IPS DF 6.9 (cell line): ENCODE data around the gene EPHB1.

Source experiments
- DNase-seq: peaks from one replicate; pipeline ENCODE4 v3.0.0-alpha.2; 2013; ENCODE audit warnings: low read depth, low spot score
- H3K27ac ChIP-seq: one replicate; pipeline ENCODE4 v1.5.1; 2013; ENCODE audit warnings: low read length, control low read depth
- H3K27me3 ChIP-seq: 2 replicates; pipeline ENCODE4 v1.6.1; 2013; ENCODE audit warnings: mild to moderate bottlenecking, low read length; ENCODE audit not compliant: control insufficient read depth, insufficient read depth
- H3K36me3 ChIP-seq: 2 replicates; pipeline ENCODE4 v1.6.1; 2013; ENCODE audit warnings: low read length; ENCODE audit not compliant: control insufficient read depth, insufficient read depth
- H3K4me1 ChIP-seq: 2 replicates; pipeline ENCODE4 v1.6.1; 2013; ENCODE audit warnings: low read length; ENCODE audit not compliant: control insufficient read depth, insufficient read depth
- H3K4me3 ChIP-seq: 2 replicates; pipeline ENCODE4 v1.5.1; 2013; ENCODE audit warnings: mild to moderate bottlenecking, low read length
- H3K9me3 ChIP-seq: 2 replicates; pipeline ENCODE4 v1.6.1; 2013; ENCODE audit warnings: low read length, inconsistent platforms; ENCODE audit not compliant: control insufficient read depth, insufficient read depth
- WGBS: extraction: QIAGEN DNeasy Blood & Tissue Kit; methylation state at CpG from one replicate; pipeline ENCODE4 v1.1.7; 2013; ENCODE audit warnings: mixed read lengths, missing lambda C conversion rate; ENCODE audit not compliant: insufficient read length, insufficient coverage; 5-methylcytosine and 5-hydroxymethylcytosine counted together

EPHB1 gene

DNA sequence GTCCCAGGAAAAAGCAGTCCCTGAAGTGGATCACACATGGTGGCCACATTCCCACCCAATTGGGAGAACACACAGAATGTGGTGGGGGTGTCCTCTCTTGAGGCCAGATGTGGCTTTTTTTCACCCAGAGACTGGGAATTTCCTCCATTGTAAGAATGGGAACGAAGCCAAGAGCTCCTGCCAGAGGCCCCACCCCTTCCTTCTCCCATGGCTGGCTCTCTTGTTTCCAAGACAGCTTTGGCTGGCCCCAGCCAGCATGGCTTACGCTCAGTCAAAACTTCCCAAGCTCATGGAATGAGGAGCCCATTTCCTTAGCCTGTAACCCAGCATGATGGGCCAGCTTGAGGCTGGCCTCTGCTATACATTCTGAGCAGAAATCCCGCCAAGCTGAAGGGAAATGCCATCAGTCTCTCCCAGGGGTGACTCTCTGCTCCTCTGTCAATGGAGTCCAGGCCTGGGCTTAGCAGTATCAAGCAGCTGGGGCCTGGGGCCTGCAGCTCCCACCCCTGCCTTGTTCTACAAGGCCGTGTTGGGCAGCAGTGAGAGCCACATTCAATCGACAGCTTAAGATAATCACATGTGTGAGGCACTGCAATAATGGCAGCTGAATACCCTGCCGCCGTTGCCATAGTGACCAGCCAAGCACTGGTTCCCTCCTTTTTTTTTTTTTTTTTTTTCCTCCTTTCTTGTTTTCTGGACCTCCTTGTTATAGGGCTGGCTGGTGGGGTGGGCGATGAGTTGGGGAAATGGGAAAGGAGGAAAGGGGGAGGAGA, 142.4 kb downstream of the EPHB1 start:
- Histone ChIP-seq H3K27me3 (no peaks in the 10 kb centered on the region), H3K36me3 (no peaks in the 10 kb centered on the region), H3K4me3 (no peak overlapping the region), H3K4me1 (peaks cover 10% of the 10 kb centered on the region; the same call in 1 of the 2 replicates), H3K9me3 (no peaks in the 10 kb centered on the region), H3K27ac (no peak overlapping the region)
- peak; percentile 35 for DNase-seq
- no CpG with 5 or more reads among the region's 8 CpGs for WGBS

DNA sequence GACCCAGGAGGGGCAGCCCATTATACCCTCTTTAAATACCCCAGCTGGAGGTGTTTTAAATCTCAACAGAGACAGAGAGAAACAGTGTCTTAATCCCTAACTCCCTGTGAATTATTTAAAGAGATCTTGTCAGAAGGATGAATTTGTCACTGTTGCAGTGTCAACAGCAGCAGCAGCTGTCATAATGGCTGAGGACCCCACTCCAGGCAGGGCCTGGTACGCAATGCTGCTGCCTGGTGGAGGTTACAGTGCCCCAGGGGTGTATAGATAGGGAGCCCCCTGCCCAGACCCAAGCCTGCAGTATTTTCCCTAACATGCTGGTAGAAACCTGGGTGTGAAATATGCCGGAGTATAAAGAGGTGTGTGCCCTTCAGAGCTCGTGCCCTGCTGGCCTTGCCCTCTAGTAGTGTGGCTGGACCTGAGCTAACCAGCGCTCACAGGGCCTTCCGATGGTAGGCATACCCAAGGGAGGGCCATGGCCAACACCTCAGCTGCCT, 143.0 kb downstream of the EPHB1 start:
- DNase-seq, result no peak
- no peaks in the 10 kb centered on the region for H3K27me3 ChIP-seq
- WGBS, result no CpG with 5 or more reads among the region's 5 CpGs
- no peak overlapping the region for H3K27ac ChIP-seq
- H3K4me3 ChIP-seq, result no peak overlapping the region
- no peaks in the 10 kb centered on the region for H3K36me3 ChIP-seq
- H3K4me1 ChIP-seq, result peaks cover 10% of the 10 kb centered on the region; the same call in 1 of the 2 replicates
- no peaks in the 10 kb centered on the region for H3K9me3 ChIP-seq

DNA sequence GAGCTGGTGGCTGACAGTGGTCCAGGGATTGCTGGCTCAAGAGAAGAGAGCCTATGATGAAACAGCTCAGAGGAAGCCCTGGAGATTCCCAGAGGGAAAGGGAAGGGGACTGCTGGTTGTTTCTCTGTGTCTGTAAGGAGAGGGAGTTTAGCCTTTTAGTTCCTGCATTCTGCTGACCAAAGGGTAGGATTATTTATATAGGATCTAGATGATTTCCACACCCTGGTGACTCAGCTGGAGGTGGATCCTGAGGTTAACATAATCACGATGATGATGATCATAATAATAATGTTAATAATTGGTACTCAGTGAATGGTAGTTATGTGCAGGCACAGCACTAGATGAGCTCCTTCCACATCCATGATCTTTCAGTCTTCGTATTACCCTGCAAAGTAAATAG, 144.9 kb downstream of the EPHB1 start:
- H3K36me3 ChIP-seq, result no peaks in the 10 kb centered on the region
- H3K9me3 ChIP-seq, result no peaks in the 10 kb centered on the region
- no peak overlapping the region for H3K4me3 ChIP-seq
- WGBS, result no CpG with 5 or more reads among the region's 2 CpGs
- H3K27ac ChIP-seq, result no peak overlapping the region
- no peak for DNase-seq
- no peaks in the 10 kb centered on the region for H3K27me3 ChIP-seq
- H3K4me1 ChIP-seq, result peaks cover 10% of the 10 kb centered on the region; the same call in 1 of the 2 replicates

DNA sequence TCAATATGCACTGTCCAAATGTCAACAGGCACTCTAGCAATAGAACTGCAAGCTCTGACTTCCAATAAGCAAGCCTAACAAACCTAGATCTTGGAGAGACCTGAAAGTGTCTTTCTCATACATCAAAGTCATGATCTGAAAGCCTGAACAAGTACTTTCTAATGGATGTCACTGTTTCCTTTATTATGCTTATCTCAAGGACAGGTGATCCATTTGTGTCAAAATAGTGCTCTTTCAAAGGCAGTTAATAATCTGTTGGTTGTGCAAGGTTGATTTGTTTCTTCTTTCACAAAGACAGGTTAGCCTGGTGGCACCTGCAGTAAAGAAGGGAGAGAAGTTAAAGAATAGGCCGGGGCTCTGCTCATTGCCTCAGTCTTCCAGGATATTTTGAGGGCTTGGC, 146.8 kb downstream of the EPHB1 start:
- H3K27me3 ChIP-seq, result no peaks in the 10 kb centered on the region
- no peak overlapping the region for H3K27ac ChIP-seq
- no peak for DNase-seq
- H3K4me3 ChIP-seq, result no peak overlapping the region
- H3K9me3 ChIP-seq, result no peaks in the 10 kb centered on the region
- peaks cover 10% of the 10 kb centered on the region; the same call in 1 of the 2 replicates for H3K4me1 ChIP-seq
- H3K36me3 ChIP-seq, result no peaks in the 10 kb centered on the region
- WGBS, result no CpG with 5 or more reads among the region's 1 CpG

DNA sequence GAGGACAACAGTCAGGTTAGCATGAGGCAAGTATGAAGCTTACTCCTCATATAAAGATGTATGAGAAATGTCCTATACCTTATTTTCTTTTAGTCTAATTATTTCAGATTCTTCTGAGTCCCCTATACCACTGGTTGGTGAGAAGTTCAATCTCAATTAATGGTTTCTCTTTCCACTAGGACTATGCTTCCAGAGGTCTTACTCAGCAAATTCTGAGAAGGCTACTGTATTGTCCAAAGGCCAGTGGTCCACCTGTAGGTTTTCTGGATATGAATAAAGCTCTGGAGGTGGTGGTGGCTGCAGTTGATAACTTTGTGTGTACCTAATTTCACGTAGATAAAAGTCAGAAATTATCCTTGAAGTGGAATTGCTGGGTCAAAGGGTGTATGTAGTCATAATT, 149.4 kb downstream of the EPHB1 start:
- Histone ChIP-seq H3K4me3 (no peak overlapping the region), H3K4me1 (0 out of 2 replicates have a peak, but pooled peaks cover under 1% of the 10 kb centered on the region), H3K36me3 (no peaks in the 10 kb centered on the region), H3K9me3 (no peaks in the 10 kb centered on the region), H3K27me3 (no peaks in the 10 kb centered on the region), H3K27ac (no peak overlapping the region)
- WGBS, result no CpG with 5 or more reads among the region's 1 CpG
- DNase-seq, result no peak

DNA sequence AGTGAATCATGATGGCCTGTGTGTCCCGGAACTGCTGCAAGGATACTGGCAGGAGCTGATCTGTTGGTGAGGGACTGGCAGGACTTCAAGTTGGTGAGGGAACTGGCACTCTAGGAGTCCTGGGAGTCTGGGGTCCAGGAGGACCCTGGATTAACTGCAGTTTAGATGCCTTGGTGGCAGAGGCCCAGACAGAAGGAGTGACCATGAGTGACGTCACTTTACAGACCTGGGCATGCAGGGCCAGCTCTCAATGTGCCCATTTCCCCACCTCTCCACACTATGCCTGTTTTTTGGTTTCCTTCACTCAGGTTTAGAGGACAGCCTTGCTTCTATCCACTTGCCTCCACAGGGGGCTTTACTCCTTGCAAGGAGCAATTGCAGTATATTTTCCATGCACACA, 154.1 kb downstream of the EPHB1 start:
- no peaks in the 10 kb centered on the region for H3K36me3 ChIP-seq
- no peak for DNase-seq
- H3K27me3 ChIP-seq, result no peaks in the 10 kb centered on the region
- H3K4me3 ChIP-seq, result no peak overlapping the region
- H3K9me3 ChIP-seq, result peaks cover 3% of the 10 kb centered on the region
- H3K27ac ChIP-seq, result no peak overlapping the region
- WGBS, result no CpG with 5 or more reads among the region's 2 CpGs
- H3K4me1 ChIP-seq, result no peaks in the 10 kb centered on the region

DNA sequence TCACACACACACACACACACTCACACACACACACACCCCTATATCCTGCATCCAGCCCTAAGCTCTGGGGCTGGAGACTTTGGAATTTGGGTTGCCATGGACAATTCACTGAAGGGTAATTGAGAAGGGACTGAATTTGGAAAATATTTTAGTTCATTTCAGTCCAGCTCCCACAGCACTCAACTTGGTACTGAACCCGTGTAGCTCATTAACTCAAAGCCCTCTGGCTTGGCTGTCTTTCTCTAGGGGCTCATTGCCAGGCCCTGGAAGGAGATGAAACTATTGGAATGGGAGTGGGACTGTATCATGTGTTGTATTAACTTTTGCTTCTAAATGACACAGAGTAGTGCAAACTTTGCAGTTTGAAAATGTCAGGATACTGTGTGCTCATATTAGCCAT, 157.3 kb downstream of the EPHB1 start:
- no peaks in the 10 kb centered on the region for H3K27me3 ChIP-seq
- WGBS, result no CpG with 5 or more reads among the region's 1 CpG
- no peak for DNase-seq
- H3K4me1 ChIP-seq, result no peaks in the 10 kb centered on the region
- H3K27ac ChIP-seq, result no peak overlapping the region
- no peaks in the 10 kb centered on the region for H3K36me3 ChIP-seq
- peaks cover 3% of the 10 kb centered on the region for H3K9me3 ChIP-seq
- no peak overlapping the region for H3K4me3 ChIP-seq

DNA sequence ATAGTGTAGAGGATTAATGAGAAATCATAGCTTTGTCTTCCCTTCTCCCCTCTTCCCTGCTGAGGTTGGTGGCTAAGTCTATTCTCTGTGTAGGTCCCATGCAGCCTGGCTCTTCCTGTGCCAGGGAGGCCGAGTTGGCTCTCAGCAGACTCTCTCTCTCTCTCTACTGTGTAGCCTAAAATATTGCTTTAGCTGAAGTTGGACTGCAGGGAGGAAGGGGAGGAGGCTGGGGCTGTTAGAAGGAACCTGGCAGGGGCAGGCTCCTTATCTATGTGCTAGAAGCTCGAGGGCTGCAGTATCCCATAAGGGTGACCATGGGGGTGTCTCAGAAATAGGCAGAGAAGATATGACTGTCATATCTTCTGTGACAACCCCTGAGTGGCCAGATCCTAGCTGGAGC, 160.8 kb downstream of the EPHB1 start:
- Histone ChIP-seq H3K27ac (no peak overlapping the region), H3K4me1 (no peaks in the 10 kb centered on the region), H3K9me3 (peaks cover 3% of the 10 kb centered on the region), H3K27me3 (no peaks in the 10 kb centered on the region), H3K36me3 (no peaks in the 10 kb centered on the region), H3K4me3 (no peak overlapping the region)
- WGBS, result no CpG with 5 or more reads among the region's 2 CpGs
- no peak for DNase-seq

DNA sequence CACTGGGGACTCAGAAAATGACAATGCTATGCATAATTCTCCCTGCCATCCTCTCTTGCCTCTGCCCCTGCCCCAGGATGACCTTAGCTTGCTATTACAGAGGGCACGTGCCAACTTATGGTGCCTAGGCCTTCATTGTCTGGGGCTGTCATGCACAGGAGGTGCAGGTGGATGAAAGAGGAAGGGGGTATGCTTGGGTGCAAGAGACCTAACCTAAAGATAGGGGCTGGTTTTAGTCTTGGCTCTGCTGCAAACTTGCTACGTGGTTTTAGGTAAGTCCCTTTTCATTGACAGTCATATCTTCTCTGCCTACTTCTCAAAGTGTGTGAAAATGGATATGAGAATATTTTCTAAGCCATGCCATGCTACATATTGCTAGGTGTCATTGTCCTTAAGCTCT, 161.3 kb downstream of the EPHB1 start:
- no CpG with 5 or more reads among the region's 2 CpGs for WGBS
- Histone ChIP-seq H3K4me1 (no peaks in the 10 kb centered on the region), H3K36me3 (no peaks in the 10 kb centered on the region)

DNA sequence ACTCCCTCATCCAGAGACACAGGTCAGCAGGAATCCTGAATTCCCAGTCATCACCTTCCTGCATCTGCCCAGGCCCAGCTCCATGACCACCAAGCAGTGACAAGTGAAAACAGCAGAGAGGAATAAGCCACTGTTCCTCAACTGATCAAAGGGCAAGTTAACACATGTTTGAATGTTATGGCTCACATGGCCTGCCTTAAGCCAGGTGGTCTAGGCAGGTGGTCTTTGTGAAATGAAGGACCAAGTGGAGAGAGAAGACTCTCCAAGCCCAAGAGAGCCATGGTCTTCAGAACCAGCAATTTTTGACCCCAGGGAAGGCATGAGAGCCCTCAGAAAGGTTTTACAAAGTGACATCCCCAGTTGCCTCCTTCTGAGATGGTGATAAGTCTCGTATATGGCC, 161.8 kb downstream of the EPHB1 start:
- DNase-seq, result no peak
- no peak overlapping the region for H3K27ac ChIP-seq
- no CpG with 5 or more reads among the region's 1 CpG for WGBS

More for the DNA sequence above, 161.3 kb downstream of the EPHB1 start:
- no peak for DNase-seq
- Histone ChIP-seq H3K27me3 (no peaks in the 10 kb centered on the region), H3K4me3 (no peak overlapping the region), H3K9me3 (peaks cover 1% of the 10 kb centered on the region; the same call in 1 of the 2 replicates), H3K27ac (no peak overlapping the region)

DNA sequence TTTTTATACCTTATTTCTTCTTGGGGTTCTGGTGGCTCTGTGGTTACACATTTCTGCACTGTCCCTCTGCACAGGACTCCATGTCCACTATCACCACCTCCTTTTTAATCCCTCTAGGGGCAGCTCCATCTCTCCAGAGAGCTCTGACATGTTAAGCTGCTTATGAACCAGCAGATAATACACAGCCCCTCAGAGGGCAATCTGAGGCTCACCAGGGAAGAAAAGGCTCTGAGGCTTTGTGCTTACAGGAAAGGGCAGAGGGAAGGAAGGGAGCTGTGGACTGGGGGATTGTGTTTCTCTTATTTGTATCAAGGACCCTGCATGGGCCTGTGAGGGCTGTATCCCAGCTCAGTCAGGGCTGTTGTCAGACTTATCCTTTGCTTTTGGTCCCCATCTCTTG, 164.5 kb downstream of the EPHB1 start:
- Histone ChIP-seq H3K4me3 (no peak overlapping the region), H3K9me3 (no peaks in the 10 kb centered on the region), H3K4me1 (no peaks in the 10 kb centered on the region), H3K27me3 (no peaks in the 10 kb centered on the region), H3K36me3 (no peaks in the 10 kb centered on the region), H3K27ac (no peak overlapping the region)
- no peak for DNase-seq

More for the DNA sequence above, 161.8 kb downstream of the EPHB1 start:
- H3K4me1 ChIP-seq, result no peaks in the 10 kb centered on the region
- H3K4me3 ChIP-seq, result no peak overlapping the region
- no peaks in the 10 kb centered on the region for H3K27me3 ChIP-seq
- H3K36me3 ChIP-seq, result no peaks in the 10 kb centered on the region
- H3K9me3 ChIP-seq, result peaks cover 1% of the 10 kb centered on the region; the same call in 1 of the 2 replicates
